HPDE6-E6E7 (cell line): ENCODE measurements around the gene RNU1-3.
"Not testable (repeated sequence)": the region's sequence is repeated elsewhere in the genome, so short reads cannot be mapped to it uniquely, and the experiment has no call there.

Experiments used
- DNase-seq: peaks from one replicate; pipeline ENCODE4 v3.0.0; 2011; ENCODE audit warnings: missing footprints; ENCODE audit errors: extremely low spot score

The RNU1-3 gene

GRCh38 chr1:16694308-16694702 lies 27.6 kb upstream of the RNU1-3 start:
- DNase-seq: not testable (repeated sequence)

- DNase-seq: not testable (repeated sequence)
Measured at GRCh38 chr1:16693449-16694307, 26.9 kb upstream of the RNU1-3 start.

- not testable (repeated sequence) for DNase-seq
Measured at GRCh38 chr1:16692717-16693448, 26.1 kb upstream of the RNU1-3 start.

- DNase-seq: not testable (repeated sequence)
Measured at GRCh38 chr1:16692283-16692682, 25.5 kb upstream of the RNU1-3 start.

- DNase-seq: not testable (repeated sequence)
Measured at GRCh38 chr1:16690971-16691682, 24.4 kb upstream of the RNU1-3 start.

GRCh38 chr1:16687132-16687800 lies 20.5 kb upstream of the RNU1-3 start:
- DNase-seq: not testable (repeated sequence)

- not testable (repeated sequence) for DNase-seq
Measured at GRCh38 chr1:16685445-16686371, 19.0 kb upstream of the RNU1-3 start.

GRCh38 chr1:16684738-16685337 lies 18.1 kb upstream of the RNU1-3 start:
- not testable (repeated sequence) for DNase-seq

GRCh38 chr1:16684152-16684551 lies 17.4 kb upstream of the RNU1-3 start:
- not testable (repeated sequence) for DNase-seq

- not testable (repeated sequence) for DNase-seq
Measured at GRCh38 chr1:16682803-16683202, 16.1 kb upstream of the RNU1-3 start.

GRCh38 chr1:16680366-16680765 lies 13.6 kb upstream of the RNU1-3 start:
- not testable (repeated sequence) for DNase-seq

- DNase-seq: peak; percentile 63
Measured at GRCh38 chr1:16677552-16678431, 11.0 kb upstream of the RNU1-3 start.

GRCh38 chr1:16676661-16677523 lies 10.1 kb upstream of the RNU1-3 start:
- not testable (repeated sequence) for DNase-seq

GRCh38 chr1:16675118-16675510 lies 8.4 kb upstream of the RNU1-3 start:
- DNase-seq: not testable (repeated sequence)

- DNase-seq: not testable (repeated sequence)
Measured at GRCh38 chr1:16673976-16674375, 7.2 kb upstream of the RNU1-3 start.

GRCh38 chr1:16665836-16666235 lies 912 bp downstream of the RNU1-3 start:
- DNase-seq: not testable (repeated sequence)

- DNase-seq: not testable (repeated sequence)
Measured at GRCh38 chr1:16658234-16658633, 8.5 kb downstream of the RNU1-3 start.
